Prostate gland (tissue), 2 donors: ENCODE results near the gene PTPRT. TPM values are rescaled to one million over a fixed set of nuclear protein-coding genes. Genes with fewer than 3 reads are reported as not detected.
A peak's percentile ranks its signal among the peaks of the same experiment; 100 is the strongest.

ENCODE experiments used
- DNase-seq: peaks from one replicate; pipeline ENCODE4 v3.0.0-alpha.2; 2019; ENCODE audit warnings: low spot score
- H3K27ac ChIP-seq, 2 donors: fragments of 200-600 bp; sonication (generic); 2 replicates each; pipeline ENCODE4 v1.5.1; 2017 to 2019
- H3K27me3 ChIP-seq: fragments of 200-600 bp; sonication (generic); replicated peaks from 2 replicates; pipeline ENCODE4 v1.5.1; 2019; ENCODE audit not compliant: insufficient read depth
- H3K36me3 ChIP-seq, 2 donors: fragments of 200-600 bp; sonication (generic); 1 replicate in 1 of 2; 2 replicates in 1 of 2; pipeline versions ENCODE4 v1.5.1 to v1.8.1; 2017 to 2019
- H3K4me1 ChIP-seq: fragments of 200-600 bp; sonication (generic); replicated peaks from 2 replicates; pipeline ENCODE4 v1.5.1; 2019
- H3K4me3 ChIP-seq, 2 donors: fragments of 200-600 bp; sonication (generic); 2 replicates each; pipeline ENCODE4 v1.5.1; 2017 to 2019
- H3K9me3 ChIP-seq: fragments of 200-600 bp; sonication (generic); 2 replicates; pipeline ENCODE4 v1.5.1; 2017
- CTCF ChIP-seq, 4 experiments: fragments of 200-600 bp in 2 of 4; fragments of 450-650 bp in 2 of 4; sonication (generic) in 2 of 4; IDR thresholded peaks; 1 replicate in 3 of 4; 2 replicates in 1 of 4; pipeline ENCODE4 v1.5.1; 2016 to 2019; ENCODE audit warnings: antibody characterized with exemption in 4 of 4, mild to moderate bottlenecking in 2 of 4, moderate library complexity in 2 of 4
- POLR2A ChIP-seq: fragments of 450-650 bp; IDR thresholded peaks from one replicate; pipeline ENCODE4 v1.6.1; 2016; ENCODE audit warnings: antibody characterized with exemption, mild to moderate bottlenecking
- POLR2AphosphoS5 ChIP-seq: sonication (generic); formaldehyde crosslinking; IDR thresholded peaks from one replicate; pipeline ENCODE4 v1.6.1; 2017; ENCODE audit warnings: antibody characterized with exemption
- WGBS: methylation state at CpG from one replicate; pipeline ENCODE4 v1.1.5; 2018; 5-methylcytosine and 5-hydroxymethylcytosine counted together
- intact Hi-C: fragments of 100-400 bp; cut with DNase I; formaldehyde crosslinking; loops from one replicate; pipeline ENCODE4 v1.14.2; 2022
- total RNA-seq, 2 donors: library from RNA; depleted of rRNA; stranded (reverse); fragments of >200 nt; gene quantifications; one replicate each; pipeline ENCODE4 v1.1.0, GENCODE V29; 2016

The PTPRT gene
- total RNA-seq, 2 donors from 2014 or later = 1.5 to 3.5 TPM

- H3K9me3 ChIP-seq = no peaks in the 10 kb centered on the region
- no peak for TF ChIP-seq POLR2A
- TF ChIP-seq CTCF (IDR thresholded peaks at IDR 0.05) = no peak
- no peak for TF ChIP-seq POLR2AphosphoS5
- H3K4me3 ChIP-seq = no peak overlapping the region
- H3K27ac ChIP-seq = no peak overlapping the region
- H3K4me1 ChIP-seq = no peaks in the 10 kb centered on the region
- no peaks in the 10 kb centered on the region for H3K27me3 ChIP-seq
- H3K36me3 ChIP-seq = no peaks in the 10 kb centered on the region
- DNase-seq = no peak
- intact Hi-C loops = no loop called here
- 73% methylated on average over 5 of the region's 5 CpGs for whole genome bisulfite sequencing
These were observed 704.8 kb downstream of the PTPRT start for GRCh38 chr20:42484790-42485375.

GRCh38 chr20:42484335-42484734 is 705.4 kb downstream of the PTPRT start:
- intact Hi-C loops = no loop called here
- DNase-seq = peak; percentile 6
- Histone ChIP-seq H3K27ac (no peak overlapping the region), H3K36me3 (no peaks in the 10 kb centered on the region), H3K9me3 (no peaks in the 10 kb centered on the region), H3K27me3 (no peaks in the 10 kb centered on the region), H3K4me1 (no peaks in the 10 kb centered on the region), H3K4me3 (no peak overlapping the region)
- 20% methylated on average over 3 of the region's 3 CpGs for WGBS
- peak; percentile 45 for TF ChIP-seq POLR2AphosphoS5
- TF ChIP-seq CTCF (IDR thresholded peaks at IDR 0.05) = no peak

- TF ChIP-seq POLR2AphosphoS5 (no peak), CTCF (IDR thresholded peaks at IDR 0.05) (peak in 1 of 4 experiments; percentile 22)
- no peak for DNase-seq
- Histone ChIP-seq H3K4me3 (no peak overlapping the region), H3K9me3 (no peaks in the 10 kb centered on the region), H3K27ac (no peak overlapping the region), H3K36me3 (no peaks in the 10 kb centered on the region), H3K27me3 (no peaks in the 10 kb centered on the region), H3K4me1 (no peaks in the 10 kb centered on the region)
- 34% methylated on average over 6 of the region's 6 CpGs for WGBS
- intact Hi-C loops = no loop called here
These were observed 705.9 kb downstream of the PTPRT start for GRCh38 chr20:42483730-42484303.

GRCh38 chr20:42482808-42483207 is 706.9 kb downstream of the PTPRT start:
- Histone ChIP-seq H3K9me3 (no peaks in the 10 kb centered on the region), H3K27me3 (no peaks in the 10 kb centered on the region)
- 87% methylated on average over 3 of the region's 3 CpGs for WGBS

More at GRCh38 chr20:42482808-42483207, 706.9 kb downstream of the PTPRT start:
- intact Hi-C loops = no loop called here
- no peak overlapping the region for H3K27ac ChIP-seq
- no peaks in the 10 kb centered on the region for H3K36me3 ChIP-seq
- DNase-seq = no peak
- TF ChIP-seq CTCF (IDR thresholded peaks at IDR 0.05) (no peak), POLR2A (no peak), POLR2AphosphoS5 (no peak)
- no peak overlapping the region for H3K4me3 ChIP-seq
- H3K4me1 ChIP-seq = no peaks in the 10 kb centered on the region
